ENCODE measurements around the gene MBNL1. TPM values are rescaled to one million over a fixed set of nuclear protein-coding genes. Genes with fewer than 3 reads are reported as not detected.
A peak's percentile ranks its signal among the peaks of the same experiment; 100 is the strongest.

MBNL1 gene
- total RNA-seq, 1 experiment from 2014 or later = 140 TPM

GRCh38 chr3:152304160-152304559 lies 35.4 kb downstream of the MBNL1 start:
- Histone ChIP-seq H3K36me3 (ENCODE audit: control insufficient read depth, insufficient read depth, low read length) (no peaks in the 10 kb centered on the region), H3K4me1 (ENCODE audit: control insufficient read depth, insufficient read depth, low read length) (peaks cover 81% of the 10 kb centered on the region), H3K4me3 (ENCODE audit: low read depth in 2 of 2, low read length in 2 of 2) (no peak overlapping the region), H3K27me3 (ENCODE audit: control insufficient read depth, insufficient read depth, low read length) (no peaks in the 10 kb centered on the region), H3K27ac (ENCODE audit: low read length) (no peak overlapping the region), H3K9me3 (ENCODE audit: control insufficient read depth, insufficient read depth, low read depth, low read length) (no peaks in the 10 kb centered on the region)
- in situ Hi-C loops (cut with HindIII; ENCODE audit: low pct_unique_long_range_greater_than_20kb, low sequenced_read_pairs) (no loop called here), intact Hi-C loops (cut with micrococcal nuclease; ENCODE audit: unreplicated experiment) (no loop called here)
- ChIA-PET POLR2A (no interaction called here), CTCF (no interaction called here)
- DNase-seq (ENCODE audit: low read depth, low spot score) = no peak
- no peak for ATAC-seq
- no TSS peak for BruUV-seq (replicated peaks)
- no peak for TF ChIP-seq TCF7L2 (IDR thresholded peaks at IDR 0.05; ENCODE audit: low read depth, low read length)
- TF ChIP-seq POLR2AphosphoS5 (IDR thresholded peaks at IDR 0.05; ENCODE audit: low read depth, low read length) = no peak
- TF ChIP-seq SIN3A (IDR thresholded peaks at IDR 0.05; ENCODE audit: borderline replicate concordance, insufficient read depth, low read depth, low read length) = no peak
- TF ChIP-seq, protein P1, sequence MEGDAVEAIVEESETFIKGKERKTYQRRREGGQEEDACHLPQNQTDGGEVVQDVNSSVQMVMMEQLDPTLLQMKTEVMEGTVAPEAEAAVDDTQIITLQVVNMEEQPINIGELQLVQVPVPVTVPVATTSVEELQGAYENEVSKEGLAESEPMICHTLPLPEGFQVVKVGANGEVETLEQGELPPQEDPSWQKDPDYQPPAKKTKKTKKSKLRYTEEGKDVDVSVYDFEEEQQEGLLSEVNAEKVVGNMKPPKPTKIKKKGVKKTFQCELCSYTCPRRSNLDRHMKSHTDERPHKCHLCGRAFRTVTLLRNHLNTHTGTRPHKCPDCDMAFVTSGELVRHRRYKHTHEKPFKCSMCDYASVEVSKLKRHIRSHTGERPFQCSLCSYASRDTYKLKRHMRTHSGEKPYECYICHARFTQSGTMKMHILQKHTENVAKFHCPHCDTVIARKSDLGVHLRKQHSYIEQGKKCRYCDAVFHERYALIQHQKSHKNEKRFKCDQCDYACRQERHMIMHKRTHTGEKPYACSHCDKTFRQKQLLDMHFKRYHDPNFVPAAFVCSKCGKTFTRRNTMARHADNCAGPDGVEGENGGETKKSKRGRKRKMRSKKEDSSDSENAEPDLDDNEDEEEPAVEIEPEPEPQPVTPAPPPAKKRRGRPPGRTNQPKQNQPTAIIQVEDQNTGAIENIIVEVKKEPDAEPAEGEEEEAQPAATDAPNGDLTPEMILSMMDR (IDR thresholded peaks at IDR 0.05) = no peak
- TF ChIP-seq REST (IDR thresholded peaks at IDR 0.05; ENCODE audit: insufficient read depth in 1 of 2, low read depth in 2 of 2, low read length in 1 of 2) = no peak

DNA sequence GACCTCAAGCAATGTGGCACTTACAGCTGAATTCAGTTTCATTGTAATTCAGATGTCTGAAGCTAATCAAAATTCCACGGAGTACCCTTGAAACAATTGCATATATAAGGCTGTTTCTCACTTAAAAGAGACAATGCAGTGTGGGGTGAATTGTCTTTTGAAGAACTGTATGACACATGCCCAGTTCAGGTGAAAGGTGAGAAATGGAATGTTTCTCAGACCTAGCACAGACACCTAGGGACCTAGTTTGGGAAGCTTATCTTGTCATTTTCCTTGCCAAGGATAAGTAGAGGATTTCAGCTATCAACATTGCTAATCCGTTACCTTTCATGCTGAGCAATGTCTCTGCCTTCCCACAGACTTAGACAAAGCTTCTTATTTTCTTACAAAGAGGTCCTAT lies 36.3 kb downstream of the MBNL1 start:
- Histone ChIP-seq H3K36me3 (ENCODE audit: control insufficient read depth, insufficient read depth, low read length) (no peaks in the 10 kb centered on the region), H3K9me3 (ENCODE audit: control insufficient read depth, insufficient read depth, low read depth, low read length) (no peaks in the 10 kb centered on the region), H3K27ac (ENCODE audit: low read length) (peak overlapping the region; percentile 24; the same call in 1 of the 2 replicates), H3K4me1 (ENCODE audit: control insufficient read depth, insufficient read depth, low read length) (peaks cover 81% of the 10 kb centered on the region), H3K27me3 (ENCODE audit: control insufficient read depth, insufficient read depth, low read length) (no peaks in the 10 kb centered on the region), H3K4me3 (ENCODE audit: low read depth in 2 of 2, low read length in 2 of 2) (no peak overlapping the region)
- in situ Hi-C loops (cut with HindIII; ENCODE audit: low pct_unique_long_range_greater_than_20kb, low sequenced_read_pairs) = no loop called here
- ATAC-seq (no peak), DNase-seq (ENCODE audit: low read depth, low spot score) (no peak)
- TF ChIP-seq REST (IDR thresholded peaks at IDR 0.05; ENCODE audit: insufficient read depth in 1 of 2, low read depth in 2 of 2, low read length in 1 of 2) = no peak
- TF ChIP-seq, protein P1 (IDR thresholded peaks at IDR 0.05) = no peak
- TF ChIP-seq POLR2AphosphoS5 (IDR thresholded peaks at IDR 0.05; ENCODE audit: low read depth, low read length) = no peak
- no peak for TF ChIP-seq SIN3A (IDR thresholded peaks at IDR 0.05; ENCODE audit: borderline replicate concordance, insufficient read depth, low read depth, low read length)
- no peak for TF ChIP-seq TCF7L2 (IDR thresholded peaks at IDR 0.05; ENCODE audit: low read depth, low read length)
- intact Hi-C loops (cut with micrococcal nuclease; ENCODE audit: unreplicated experiment) = no loop called here
- ChIA-PET CTCF (interaction anchor here (0.7 kb wide), 2 partner anchors 8 to 121 kb away, joined by 3 to 5 read pairs; no protein-coding TSS in a partner anchor), POLR2A (interaction anchor here (0.7 kb wide), 2 partner anchors 51 to 87 kb away, joined by 4 to 6 read pairs; no protein-coding TSS in a partner anchor)
- no TSS peak for BruUV-seq (replicated peaks)

Data from Panc1 (cell line).